ENCODE results near the gene RRP9. TPM values are rescaled to one million over a fixed set of nuclear protein-coding genes. Genes with fewer than 3 reads are reported as not detected.

RRP9 gene
- total RNA-seq, 1 donor from 2014 or later = 18.7 TPM

- no peak for DNase-seq
Observed at GRCh38 chr3:51970606-51971300, 29.0 kb upstream of the RRP9 start.

GRCh38 chr3:51969841-51970240 lies 28.1 kb upstream of the RRP9 start:
- no peak for DNase-seq

- DNase-seq = peak; percentile 7
Observed at GRCh38 chr3:51968883-51969678, 27.4 kb upstream of the RRP9 start.

DNA sequence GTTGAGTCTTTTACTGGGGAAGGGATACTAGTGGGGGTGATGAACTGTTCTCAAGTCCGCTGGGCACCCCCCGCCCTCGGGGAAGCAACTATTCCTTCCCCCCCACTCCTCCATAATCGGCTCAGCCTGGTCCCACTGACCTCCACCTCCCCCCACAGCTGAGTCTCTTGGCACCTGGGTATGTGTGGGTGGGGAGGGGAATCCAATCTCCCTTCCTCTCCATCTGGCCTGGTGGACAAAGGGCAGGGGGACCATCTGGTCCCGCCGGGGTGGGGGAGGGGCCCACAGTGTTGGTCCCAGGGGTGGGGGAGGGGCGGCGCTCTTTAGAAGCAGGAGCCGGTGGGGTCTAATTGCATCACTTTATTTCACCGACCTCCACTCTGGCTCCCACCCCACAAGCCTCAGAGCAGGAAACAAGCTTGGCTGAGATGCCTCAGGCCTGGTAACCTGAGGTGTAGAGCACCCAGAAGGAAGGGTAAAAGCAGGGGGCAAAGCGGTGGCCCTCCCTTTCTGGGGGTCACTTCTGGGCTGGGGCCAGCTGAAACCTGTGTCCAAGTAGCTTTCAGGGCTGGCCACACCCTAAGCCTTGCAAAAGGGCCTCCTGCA lies 26.6 kb upstream of the RRP9 start:
- peak; percentile 56 for DNase-seq

- peak; percentile 50 for DNase-seq
Observed at GRCh38 chr3:51967384-51968169, 25.9 kb upstream of the RRP9 start, which contains the start of gene PCBP4. TSS of gene PCBP4 (minus strand) at chr3:51967454. CDS start at chr3:51961240, 6,214 bp downstream.

GRCh38 chr3:51966922-51967383 lies 25.2 kb upstream of the RRP9 start:
- no peak for DNase-seq

DNA sequence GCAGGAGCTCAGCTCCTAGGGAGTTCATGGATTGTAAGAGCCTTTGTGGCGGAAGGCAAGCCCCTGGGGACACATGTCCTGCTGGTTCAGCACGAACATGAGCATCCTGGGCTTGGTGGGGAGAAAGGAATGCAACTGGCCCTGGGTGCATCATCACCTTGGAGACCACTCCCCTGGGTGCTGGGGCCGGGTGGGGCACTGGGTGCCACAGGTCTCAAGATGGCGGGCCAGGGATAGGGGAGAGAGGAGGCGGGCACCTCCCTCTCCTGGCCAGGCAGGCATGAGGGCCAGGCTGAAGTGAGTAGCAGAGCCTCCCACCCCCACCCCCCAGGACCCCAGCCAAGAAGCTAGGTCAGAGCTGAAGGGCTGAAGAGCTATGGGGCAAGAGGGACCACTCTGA lies 24.8 kb upstream of the RRP9 start:
- DNase-seq = no peak

GRCh38 chr3:51966016-51966415 lies 24.3 kb upstream of the RRP9 start:
- no peak for DNase-seq

- DNase-seq = no peak
Observed at GRCh38 chr3:51964521-51964920, 22.8 kb upstream of the RRP9 start.

- no peak for DNase-seq
Observed at GRCh38 chr3:51963951-51964451, 22.3 kb upstream of the RRP9 start.

- no peak for DNase-seq
Observed at GRCh38 chr3:51962854-51963530, 21.3 kb upstream of the RRP9 start.

DNA sequence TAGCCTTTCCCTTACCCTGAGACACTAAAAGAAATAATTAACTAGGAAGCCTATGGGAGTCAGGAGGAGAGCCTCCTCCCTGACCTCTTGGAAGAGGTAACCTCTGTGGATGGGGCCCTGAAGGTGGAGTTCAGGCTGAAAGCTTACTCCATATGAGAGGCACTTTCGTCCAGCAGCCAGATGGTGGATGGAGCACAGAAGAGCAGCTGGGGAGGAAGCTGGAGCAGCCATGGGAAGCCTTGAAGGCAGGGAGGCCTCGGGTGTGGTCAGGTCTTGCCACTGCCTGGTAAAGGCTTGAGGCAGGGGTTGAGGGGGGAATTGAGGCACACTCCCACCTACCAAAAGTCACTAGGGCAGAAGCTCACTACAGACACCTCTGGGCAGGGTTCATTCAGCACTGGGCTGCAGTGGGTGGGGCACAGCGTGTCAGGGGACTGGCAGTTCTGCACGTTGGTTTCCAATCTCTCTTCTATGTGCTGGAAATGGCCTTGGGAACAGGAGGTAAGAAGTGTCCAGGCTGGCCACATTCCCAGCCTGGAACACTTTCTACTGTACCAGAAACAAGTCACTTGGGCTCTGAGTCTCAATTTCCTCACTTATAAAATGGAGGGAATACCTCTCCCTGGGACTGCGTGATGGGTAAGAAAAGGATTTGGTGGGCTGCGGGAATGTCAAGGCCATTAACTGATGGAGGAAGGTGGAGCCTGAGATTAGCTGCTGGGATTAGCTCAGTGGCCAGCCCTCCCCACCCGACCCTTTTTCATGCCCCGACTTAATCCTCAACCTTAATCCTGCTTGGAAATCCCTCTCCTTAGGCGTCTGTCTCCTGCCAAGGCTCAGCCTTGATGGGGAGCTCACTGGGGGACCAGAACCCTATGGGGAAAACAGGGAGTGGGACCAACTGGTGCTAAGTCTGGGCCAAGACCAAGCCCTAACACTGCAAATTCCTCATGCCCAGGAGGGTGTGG lies 20.2 kb upstream of the RRP9 start:
- no peak for DNase-seq

- DNase-seq = no peak
Observed at GRCh38 chr3:51961011-51961410, 19.3 kb upstream of the RRP9 start.

- no peak for DNase-seq
Observed at GRCh38 chr3:51960386-51960785, 18.7 kb upstream of the RRP9 start.

DNA sequence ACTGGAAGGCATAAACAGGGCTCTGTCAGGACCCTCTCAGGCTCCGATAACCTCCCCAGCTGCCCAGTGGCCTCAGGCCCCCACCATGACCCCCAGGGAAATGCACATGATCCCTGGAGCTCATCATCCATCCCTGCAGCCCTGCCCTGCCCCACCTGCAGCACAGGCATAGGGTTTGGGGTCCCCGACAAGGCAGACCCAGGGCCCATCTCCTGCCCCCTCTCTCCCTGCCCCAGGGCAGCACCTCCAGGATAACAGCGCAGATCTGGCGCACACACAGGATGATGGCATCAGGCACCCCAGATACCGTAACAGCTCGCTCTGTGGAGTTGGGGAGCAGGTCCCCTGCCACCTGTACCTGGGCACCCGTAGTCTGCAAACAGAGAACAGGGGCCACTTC lies 17.9 kb upstream of the RRP9 start:
- no peak for DNase-seq

DNA sequence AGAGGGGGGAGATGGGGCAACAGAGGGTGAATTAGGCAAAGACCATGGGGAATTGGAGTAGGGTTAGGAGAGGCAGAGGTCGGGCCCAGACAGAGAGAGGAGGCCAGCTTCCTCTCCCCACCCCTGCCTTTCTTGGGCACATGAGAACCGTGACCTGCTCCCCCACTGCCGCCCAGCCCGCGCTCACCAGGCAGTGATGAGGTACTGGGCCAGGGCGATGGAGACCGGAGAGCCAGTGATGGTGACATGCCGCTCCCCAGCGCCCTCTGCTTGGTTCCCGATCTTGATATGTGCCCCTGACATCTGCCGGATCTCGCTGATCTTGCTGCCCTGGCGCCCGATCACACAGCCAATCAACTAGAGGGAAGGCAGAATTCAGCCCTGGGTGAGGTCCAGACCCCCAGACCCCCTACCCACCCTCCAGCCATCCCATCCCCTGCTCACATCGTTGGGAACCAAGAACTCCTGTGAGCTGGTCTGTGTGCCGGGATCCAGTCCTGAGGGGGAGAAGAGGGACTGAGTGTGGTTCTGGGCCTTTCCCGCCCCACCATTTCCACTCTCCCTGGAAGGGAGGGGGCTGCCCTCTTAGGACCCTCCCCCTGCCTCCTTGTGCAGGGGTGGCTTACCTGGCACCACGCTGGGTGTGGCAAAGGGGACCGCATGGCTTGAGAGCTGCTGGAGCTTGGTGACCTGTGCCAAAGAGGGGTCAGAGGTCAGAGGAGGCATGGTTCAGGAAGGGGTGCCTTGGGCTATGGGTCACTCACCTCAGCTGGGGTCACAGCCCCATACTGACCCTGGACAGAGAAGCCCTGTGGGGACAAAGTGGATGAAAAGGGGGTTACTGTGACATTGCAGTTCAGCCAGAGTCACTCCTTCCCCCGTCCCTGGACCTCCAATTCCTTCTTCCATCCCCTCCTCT lies 17.2 kb upstream of the RRP9 start:
- DNase-seq = no peak

DNA sequence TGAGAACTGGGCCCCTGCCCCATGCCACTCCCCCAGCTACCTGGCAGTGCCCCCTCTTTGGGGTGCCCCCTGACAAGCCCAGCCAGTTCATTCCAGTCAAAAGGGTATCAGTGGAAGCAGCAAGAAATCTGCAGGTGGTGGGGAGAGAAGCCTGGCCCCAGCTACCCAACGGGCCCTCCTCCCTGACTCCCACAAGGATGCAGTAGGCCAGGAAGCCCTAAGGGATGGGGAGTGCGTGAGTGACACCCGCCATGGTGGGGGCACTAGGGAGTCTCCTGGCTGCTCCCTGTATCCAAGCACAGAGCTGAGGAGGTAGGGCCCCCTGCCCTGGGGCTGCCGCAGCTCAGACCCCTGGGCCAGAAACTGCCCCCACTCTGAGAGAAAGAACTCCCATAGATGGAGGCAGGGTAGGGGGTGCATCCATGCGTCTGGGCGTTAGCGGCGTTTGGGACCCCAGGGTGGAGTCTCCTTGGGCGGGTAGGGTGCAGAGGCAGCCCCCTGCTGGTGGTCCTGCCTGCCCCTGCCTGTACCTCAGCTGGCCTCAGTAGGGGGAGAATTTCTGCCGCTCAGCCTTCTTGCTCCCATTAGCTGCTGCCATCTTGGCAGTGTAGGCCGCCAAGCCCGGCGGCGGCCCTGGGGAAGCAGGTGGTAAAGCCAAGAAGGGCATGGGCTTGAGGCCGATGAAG lies 16.0 kb upstream of the RRP9 start:
- no peak for DNase-seq

- peak; percentile 74 for DNase-seq
Observed at GRCh38 chr3:51955893-51956770, 14.4 kb upstream of the RRP9 start.

Measured in dermis blood vessel endothelial cell (primary cell).